Activated T-cell treated with anti-CD3 and anti-CD28 coated beads, Interleukin-2, amount 50 U/mL, for 1 hour (primary cell): ENCODE results near the gene SHTN1.

Experiments used
- DNase-seq: peaks from one replicate; pipeline ENCODE4 v3.0.0-alpha.2; 2020

The SHTN1 gene

DNA sequence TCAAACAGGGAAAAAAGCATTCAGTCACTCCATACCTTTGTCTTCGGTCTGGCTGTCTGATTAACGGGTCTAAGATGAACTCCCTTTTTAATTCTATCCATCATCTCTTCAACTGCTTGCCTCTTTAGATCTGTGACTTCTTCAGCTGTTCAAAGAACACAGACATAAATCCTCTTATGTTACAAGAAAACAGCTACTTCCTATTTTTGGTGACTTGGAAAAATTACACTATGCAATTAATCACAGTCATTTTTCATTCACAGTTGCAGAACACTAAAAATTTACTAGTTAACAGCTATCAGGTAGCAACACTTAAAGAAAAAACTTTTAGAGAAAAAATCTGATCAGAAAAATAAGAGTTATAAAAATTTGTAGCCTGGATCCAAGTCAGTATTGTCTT is 89.6 kb downstream of the SHTN1 start:
- DNase-seq = no peak

DNA sequence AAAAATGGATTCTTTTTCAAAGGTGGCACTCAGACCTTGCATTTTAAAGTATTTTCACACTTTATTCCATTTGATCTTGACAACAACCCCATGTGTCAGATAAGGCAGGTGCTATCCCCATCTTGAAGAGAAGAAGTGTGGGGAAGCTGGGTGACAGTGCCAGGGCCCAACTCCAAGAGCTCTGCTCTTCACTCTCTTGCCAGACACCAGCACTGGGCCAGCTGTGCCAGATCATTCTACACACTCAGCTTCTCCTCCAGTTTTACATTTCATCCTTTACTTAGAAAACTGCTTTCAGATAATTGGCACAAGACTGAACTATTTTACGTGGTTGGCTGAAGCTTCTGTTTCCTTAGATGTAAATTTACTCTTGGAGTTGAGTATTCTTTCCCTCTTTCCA is 91.3 kb downstream of the SHTN1 start:
- DNase-seq = no peak

DNA sequence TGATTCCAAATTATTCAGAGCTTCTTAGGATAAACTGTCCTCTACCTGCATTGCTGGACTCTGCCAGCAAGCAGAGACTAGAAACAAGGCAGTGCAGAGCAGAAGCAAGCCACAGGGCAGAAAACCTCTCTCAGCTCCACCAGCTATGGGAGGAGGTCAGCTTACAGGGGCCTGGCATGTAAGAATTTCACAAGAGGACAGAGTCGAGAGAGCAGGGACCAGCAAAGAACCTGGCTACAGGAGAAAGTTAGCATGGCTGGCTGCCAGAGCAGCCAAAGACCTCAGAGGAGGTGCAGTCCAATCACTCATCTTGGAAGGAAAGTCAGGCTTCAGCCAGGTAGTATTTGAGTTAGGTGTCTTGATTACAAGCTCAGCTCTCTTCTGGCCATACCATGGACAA is 92.8 kb downstream of the SHTN1 start:
- DNase-seq = no peak

DNA sequence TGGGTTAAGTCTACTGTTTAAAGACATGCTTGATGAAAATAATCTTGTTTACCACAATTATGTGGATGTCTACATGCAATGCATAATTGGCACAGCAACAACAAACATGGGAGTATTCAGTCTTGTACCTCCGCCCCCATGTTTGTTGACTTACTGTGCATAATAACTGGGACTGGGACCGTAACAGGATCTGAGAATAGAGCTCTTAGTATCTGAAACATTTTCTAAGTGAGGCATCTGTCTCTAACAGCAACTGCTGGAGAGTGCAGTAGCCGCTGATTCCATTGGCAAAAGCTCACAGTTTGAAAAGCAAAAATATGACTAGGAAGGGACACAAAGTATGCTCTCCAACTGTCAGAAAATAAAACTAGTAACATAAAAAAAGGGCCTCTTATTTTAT is 94.1 kb downstream of the SHTN1 start:
- DNase-seq = no peak

DNA sequence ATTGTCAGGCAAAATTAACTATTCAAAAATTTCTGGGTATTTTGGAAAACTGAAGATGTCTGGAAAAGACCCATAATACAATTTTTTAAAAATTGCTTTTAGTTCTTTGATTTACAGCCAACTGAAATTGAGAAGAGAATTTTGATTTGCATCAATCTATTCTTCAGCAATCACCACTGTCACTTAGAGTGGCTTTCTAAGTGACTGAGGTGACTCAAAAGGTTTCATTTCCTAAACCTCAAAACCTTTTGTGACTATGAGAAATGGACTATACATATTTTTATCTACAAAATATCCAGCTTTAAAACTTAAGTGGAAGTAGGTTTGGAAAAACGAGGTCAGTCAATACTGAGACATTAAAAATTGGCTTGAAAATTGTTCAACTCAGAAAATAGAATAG is 95.7 kb downstream of the SHTN1 start:
- DNase-seq = no peak

DNA sequence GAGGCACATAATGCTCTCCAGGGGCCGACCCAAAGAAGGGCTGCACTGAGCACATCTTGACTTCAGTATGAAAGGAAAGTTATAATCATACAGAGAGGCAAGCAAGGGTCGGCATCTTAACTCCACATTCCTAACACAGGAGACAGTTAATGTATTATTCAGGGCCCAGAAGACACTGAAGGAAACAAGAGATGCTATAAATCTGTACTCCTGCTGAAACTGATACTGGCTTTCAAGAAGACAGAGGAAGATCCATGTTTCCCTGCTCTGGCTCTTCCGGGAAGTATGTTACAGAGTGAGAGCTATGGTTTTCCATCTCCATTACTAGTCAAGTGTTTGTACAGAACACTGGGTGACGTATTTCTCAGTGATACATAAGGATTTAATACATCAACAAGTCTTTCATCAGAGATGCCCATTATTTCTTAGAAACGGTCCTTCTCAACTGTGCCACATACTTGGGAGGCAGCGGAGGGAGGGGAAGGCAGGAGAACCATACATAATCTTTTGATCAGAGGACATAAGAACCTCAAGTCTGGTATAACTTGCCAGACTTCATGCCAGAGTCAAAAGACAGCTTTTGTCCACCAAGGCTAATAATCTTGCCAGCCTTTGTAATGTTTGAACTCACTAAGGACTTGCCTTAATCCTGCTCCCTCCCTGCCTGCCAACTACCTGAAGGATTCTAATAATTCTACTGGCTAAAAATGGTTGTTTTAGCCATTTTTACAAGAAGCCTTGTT is 97.6 kb downstream of the SHTN1 start:
- no peak for DNase-seq

DNA sequence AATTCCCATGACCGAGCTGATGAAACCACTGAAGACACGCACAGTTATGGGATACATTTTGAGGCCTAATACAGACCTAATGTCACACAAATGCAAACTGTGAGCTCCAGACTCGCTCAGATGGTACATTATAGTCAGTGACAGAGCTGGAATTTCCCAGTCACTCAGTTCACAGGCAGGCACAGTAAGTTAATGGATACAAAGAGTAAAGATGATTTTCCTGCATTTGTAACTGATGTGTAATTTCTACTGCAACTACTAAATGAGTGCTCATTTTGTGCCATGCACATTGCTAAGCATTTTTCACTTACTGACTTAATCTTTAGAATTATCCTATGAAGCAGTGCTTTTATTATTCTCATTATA is 99.2 kb downstream of the SHTN1 start:
- DNase-seq = no peak

DNA sequence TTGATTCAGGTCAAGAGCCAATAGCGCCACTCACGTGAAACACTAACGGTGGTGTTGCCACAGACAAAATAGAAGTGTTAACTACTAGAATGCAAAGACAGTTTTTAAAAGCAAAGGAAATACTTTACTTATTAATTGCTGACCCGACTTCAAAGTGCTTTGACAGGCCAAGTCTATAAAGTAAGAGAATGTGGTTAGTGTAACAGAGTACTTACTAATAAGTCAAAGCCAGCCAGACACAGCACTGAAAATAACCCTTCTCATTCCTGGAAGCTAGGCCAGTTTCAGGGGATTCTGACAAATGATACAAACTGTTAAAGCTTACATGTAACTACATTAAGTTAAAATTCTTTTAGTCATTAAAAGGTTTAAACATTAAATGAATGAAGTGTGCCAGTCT is 105.4 kb downstream of the SHTN1 start:
- no peak for DNase-seq

DNA sequence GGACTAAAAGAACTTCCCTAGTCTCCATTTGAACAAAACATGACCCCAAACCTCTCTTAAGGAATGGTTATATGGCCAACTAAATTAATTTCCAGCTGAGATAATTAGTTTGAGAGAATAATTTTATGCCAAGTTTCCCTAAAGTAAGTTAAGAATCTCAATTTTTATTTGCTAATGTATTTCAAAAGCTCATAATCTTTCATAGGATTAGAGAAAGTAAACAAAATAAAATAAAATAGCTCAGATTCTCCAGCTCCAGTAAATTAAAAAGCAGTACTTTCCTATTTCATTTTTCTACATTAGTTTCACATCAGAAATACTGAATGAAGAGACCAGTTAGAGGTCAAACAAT is 111.3 kb downstream of the SHTN1 start:
- no peak for DNase-seq

DNA sequence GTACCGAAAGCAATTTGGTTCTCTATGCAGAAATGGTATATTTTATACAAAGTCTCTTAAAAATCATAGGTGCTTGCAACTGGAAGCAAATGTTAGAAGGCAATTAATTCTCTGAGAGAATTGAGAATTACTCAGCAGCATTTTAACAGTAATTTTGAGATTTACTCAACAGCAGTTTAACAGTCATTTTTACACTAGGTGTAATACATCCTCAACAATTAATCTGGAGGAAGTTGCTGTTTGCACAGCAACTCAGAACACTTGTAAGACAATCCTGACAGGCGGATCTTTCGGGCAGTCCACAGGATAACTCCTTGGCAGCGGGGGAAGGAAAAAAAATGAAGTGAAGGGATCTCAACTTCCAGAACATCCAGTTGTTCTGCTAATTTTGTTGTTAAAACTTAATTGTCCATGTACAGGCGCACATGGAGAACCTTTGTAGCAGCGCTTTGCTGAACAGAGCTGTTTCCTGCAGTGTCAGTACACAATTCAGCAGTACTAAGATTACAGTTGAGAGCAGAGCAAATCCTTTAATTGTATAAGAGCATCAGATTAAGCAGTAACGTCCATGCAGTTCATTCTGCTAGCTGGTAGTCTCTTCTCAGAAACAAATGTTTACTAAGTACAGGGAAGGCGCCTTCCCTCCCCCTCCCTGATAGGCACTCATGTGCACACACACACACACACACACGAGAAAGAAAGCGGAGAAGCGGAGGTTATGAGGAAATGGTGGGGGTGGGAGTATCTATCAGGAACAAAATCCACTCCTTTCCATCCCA is 111.9 kb downstream of the SHTN1 start:
- DNase-seq = no peak

DNA sequence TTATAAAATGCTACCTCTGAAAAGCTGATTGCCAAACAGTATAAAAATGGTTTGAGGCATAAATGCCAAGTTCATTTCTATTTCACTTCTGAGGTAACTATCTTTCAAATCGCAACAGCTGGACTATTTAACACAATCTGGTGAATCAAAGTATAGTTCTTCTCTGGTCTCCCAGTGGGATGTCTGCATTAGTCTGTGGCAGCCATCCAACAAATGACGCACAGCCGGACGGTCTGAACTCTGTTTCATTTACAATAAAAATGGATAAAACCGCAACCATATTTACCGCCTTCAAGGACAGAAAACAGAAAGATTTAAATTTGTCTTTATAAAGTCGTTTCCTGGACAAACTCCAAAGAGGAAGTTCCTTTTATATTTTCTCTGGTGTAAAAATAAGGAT is 113.8 kb downstream of the SHTN1 start:
- DNase-seq = no peak

DNA sequence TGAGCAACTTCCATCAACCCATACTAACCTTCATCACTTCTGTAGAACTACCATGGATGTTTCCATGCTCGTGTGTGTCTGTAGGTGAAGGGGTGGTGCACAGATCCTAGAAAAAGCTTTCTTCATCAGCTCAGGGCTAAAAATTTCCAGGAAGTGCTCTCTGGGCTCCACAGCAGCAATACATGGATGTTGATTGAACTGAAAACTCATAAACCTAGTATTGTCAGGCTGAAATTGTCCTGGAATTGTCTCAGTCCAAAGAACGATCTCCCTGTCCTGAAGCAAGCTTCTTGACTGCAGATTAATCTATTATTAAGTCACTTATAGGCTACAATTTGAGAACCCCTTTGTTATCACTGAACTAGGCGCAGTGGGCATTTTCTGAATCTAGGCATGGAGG is 115.9 kb downstream of the SHTN1 start:
- no peak for DNase-seq

DNA sequence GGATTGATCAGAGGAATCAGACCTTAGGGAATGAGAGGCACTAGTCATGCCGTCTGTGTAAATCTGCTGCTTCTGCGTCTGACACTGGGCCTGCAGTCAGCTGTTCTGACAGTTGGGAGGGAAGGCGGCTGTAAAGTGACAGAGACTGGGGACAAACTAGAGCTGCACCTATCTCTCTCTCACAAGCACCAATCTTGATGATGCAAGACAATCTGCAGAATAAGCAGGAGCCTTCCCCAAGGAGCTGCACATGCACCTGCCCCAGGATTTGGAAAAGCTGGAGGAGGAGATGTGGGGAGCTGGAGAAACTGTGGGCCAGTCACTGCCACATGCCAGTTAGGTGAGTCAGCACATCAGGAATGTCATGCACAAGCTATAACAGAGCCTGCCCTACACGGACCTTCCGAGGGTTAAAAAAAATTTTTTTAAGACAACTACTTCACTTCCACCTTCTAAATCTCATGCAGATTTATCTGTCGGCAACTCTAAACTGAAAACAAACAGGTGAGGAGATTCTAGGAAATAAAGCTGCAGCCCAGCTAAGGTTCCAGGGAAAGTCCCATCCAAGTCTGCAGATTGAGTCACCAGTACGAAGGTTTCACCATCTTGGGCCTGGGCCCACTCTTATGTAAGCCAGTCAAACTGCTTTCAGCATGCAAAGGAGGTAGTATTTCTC is 116.5 kb downstream of the SHTN1 start:
- no peak for DNase-seq

DNA sequence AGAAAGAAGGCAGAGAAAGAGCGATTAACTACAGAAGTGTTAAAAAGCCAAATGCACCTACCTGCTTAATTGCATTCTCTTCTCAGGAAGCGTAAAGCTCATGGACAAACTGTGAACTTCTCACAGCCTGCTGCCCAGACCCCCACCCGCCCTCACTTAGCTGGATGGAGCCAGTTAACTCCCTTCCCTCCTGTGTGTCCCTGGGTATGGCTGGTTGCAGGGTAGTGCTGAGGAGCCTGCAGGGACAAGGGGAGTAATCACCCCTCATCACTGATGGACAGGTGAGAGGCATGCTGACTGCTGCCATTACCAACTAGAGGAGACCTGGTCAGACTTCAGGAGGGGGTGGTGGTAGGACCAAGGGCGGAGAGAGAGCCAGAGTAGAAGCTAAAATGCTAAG is 118.2 kb downstream of the SHTN1 start:
- DNase-seq = no peak

DNA sequence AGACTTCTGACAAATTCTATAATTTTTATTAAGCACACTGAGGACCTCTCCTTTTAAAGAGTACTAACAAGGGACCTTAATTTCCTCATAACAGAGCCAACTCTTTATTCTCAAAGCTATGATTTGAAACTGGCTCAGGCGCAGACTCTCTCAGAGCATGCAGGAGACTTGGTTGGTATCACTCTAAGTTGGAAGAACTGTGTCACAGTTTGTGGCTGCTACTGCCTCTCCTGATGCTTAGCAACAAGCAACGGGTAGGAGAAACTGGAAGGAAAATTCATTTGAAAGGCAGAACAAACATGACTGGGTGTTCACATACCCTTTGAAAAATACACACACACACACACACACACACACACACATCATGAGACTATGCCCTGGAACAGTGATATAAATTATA is 122.3 kb downstream of the SHTN1 start:
- DNase-seq = no peak

DNA sequence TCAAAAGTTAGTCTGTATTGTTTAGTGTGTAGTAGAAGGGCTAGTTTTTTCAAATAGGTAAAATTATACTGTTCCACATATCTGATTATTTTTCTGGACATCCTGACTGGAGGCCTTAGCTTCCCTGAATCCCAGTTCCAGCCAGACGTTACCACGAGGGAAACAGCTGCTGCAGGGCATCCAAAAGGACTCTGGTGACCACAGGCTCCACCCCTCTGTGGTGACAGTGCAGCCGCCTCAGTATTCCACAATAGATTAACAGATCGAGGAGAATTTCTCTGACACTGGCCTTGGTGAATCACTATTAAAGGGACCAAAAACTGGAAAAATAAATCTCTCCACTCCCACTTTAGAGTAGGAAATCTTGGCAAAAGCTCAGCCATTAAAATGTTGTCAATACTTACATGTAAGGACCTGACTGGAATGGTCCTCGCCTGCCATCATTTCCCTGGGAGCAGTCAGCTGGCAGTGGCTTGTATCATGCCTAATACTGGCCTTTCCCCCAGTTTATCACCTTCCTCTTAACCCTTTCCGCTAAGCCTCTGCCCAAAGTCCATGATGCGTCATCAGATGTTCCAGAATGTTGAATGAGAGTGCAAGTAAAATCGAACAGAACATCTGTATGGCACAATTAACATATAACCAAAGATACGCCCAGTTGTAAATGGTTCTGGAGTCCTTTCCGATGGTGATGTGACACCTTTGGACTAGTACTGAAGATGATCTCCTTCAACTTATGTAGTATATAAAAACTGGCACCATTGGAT is 124.1 kb downstream of the SHTN1 start:
- no peak for DNase-seq

DNA sequence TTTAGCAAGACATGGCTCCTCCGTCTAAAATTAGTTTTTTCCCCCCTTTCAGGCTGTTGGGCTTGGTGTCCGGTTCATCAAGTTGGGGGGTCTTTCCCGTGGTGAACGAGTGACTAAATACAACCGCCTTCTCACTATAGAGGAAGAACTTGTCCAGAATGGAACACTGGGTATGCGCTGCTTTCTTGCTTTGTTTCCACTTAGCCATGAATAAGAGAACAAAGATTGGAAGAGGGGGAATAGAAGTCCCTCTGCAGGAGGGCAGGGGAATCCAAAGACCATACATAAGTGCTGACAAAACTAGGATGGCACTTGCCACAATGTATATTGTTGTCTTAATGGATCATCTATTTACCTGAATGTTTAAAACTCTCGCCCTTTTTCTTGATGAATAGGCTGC is 125.2 kb downstream of the SHTN1 start:
- no peak for DNase-seq

DNA sequence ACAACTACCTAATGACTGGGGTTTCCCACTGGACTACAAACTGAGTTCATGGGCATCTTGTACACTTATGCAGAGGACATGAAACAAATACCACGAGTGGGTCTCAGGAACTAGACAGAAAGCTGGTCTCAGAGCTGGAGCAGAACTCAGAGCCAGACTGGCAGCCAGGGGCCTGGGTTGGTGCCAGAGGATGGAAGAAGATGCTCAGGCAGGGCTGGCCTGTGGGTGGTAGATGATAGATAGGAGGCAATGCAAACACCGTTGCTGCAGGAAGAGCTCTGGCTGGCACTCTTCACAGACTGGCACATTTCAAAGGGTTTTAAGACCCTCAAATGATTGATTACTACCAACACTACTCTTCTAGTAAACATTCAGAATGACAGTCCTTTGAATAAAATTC is 126.9 kb downstream of the SHTN1 start:
- DNase-seq = no peak

DNA sequence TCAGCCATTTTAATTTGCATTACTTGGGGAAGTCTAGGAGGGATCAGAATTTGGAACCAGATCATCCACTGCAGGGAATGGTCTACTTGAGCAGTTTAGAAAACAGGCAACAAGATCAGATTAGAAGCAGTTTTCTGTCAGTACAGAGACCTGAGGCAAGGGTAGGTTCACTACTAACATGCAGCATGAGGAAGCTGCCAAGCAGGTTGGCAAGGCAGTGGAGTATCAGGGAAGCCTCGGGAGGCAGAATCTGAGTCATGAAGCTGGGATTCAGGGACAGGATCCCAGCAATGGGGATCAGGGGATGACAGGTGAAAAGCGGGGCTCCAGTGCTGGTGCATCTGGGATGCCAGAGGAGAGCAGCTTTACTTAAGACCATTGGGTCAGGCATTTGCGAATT is 127.6 kb downstream of the SHTN1 start:
- DNase-seq = no peak

DNA sequence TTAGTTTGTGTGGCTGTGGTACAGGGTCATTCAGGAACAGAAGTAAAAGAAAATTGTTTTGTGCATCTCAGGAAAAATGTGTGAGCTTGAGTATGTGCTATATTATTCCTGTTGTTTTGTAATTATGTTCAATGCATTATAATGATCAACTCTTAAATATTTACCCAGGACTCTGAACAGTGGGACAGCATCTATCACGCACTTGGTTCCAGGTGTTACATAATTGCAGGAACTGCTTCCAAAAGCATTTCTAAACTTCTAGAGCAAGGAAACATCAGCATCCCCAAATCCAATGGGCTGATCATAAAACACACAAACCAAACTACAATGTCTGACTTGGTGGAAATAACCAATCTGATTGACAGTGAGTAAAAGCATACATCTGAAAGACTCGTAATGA is 129.1 kb downstream of the SHTN1 start:
- DNase-seq = no peak

DNA sequence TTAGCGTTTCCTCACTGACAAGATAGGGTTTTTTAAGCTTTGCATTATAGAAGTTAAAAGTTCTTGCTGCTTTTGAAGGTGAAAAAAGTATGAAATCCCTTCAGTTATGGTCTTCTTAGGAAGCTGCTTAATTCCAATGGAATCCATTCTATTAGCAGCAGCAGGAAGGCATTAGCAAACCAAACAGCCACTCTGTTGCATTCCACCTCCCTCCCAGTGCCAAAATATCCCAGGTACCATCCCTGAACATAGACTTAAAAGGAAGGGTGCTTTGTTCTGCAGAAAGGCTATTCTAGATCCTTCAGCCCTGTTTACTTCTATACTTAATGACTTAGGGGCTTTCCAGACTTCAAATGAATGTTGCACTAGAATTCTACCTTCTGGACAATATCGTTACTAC is 131.9 kb downstream of the SHTN1 start:
- DNase-seq = no peak

DNA sequence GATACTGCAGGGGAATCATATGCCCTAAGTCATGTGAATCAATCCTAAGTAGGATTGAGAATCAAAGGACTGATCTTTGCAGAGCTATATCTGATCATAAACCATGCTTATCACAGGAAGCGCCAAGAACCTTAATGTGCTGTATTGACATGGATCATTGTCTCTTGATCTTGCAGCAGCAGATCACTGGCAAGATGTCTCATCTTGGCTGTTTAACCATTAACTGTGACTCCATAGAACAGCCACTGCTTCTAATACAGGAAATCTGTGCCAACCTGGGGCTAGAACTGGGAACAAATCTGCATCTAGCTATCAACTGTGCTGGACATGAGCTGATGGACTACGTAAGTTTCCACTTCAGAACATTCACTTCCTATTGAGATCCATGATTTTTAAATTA is 134.0 kb downstream of the SHTN1 start:
- DNase-seq = no peak

DNA sequence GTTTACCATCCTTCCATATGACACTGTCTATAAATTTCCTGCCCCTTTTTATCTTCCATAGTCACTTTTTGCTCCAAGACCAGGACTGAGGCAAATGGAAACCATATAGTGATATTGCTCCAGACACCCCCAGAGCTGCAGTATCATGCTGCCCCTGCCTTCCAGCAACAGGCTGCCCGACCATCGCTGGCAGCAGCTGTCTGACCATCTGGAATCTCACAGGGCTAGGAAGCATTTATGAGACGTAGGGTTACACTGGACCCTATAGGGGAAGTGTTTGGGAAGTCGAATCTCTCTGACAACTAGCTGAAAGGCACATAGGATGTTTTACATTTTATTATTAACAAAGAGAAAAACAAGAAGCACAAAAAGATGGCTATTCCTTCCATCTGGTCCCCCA is 136.3 kb downstream of the SHTN1 start:
- DNase-seq = no peak
